ENCODE data around the gene DSCAM.

Gene DSCAM

GRCh38 chr21:40671716-40672115, 175.2 kb downstream of the DSCAM start:
- H3K36me3 ChIP-seq (ENCODE audit: insufficient read depth, low read length): no peaks in the 10 kb centered on the region
- no peak overlapping the region for H3K9ac ChIP-seq (ENCODE audit: low read length)
- no peaks in the 10 kb centered on the region for H3K4me1 ChIP-seq (ENCODE audit: insufficient read depth, low read length, severe bottlenecking)
- H3K9me2 ChIP-seq (ENCODE audit: low read depth, low read length): no peaks in the 10 kb centered on the region
- no peak overlapping the region for H2AFZ ChIP-seq (ENCODE audit: low read length)
- H3K27me3 ChIP-seq (ENCODE audit: insufficient read depth, low read length): no peaks in the 10 kb centered on the region
- no peak overlapping the region for H3K4me3 ChIP-seq (ENCODE audit: low read depth, low read length, poor library complexity, severe bottlenecking)
- no peaks in the 10 kb centered on the region for H3K9me3 ChIP-seq (ENCODE audit: low read length)
- no peaks in the 10 kb centered on the region for H3F3A ChIP-seq (ENCODE audit: insufficient read depth, low read length)
- H3K27ac ChIP-seq (ENCODE audit: low read depth, low read length, poor library complexity, severe bottlenecking): no peak overlapping the region
- no peaks in the 10 kb centered on the region for H4K20me1 ChIP-seq (ENCODE audit: insufficient read depth, low read length)
- TF ChIP-seq EZH2 (IDR thresholded peaks at IDR 0.05; ENCODE audit: borderline replicate concordance, low read length): no peak
- TF ChIP-seq CTCF (IDR thresholded peaks at IDR 0.05; ENCODE audit: low read length): no peak
- no peaks in the 10 kb centered on the region for H3K79me2 ChIP-seq (ENCODE audit: insufficient read depth, low read length)
- H3K4me2 ChIP-seq (ENCODE audit: low read length): no peak overlapping the region

- Histone ChIP-seq H3F3A (ENCODE audit: insufficient read depth, low read length) (no peaks in the 10 kb centered on the region), H2AFZ (ENCODE audit: low read length) (no peak overlapping the region), H3K79me2 (ENCODE audit: insufficient read depth, low read length) (no peaks in the 10 kb centered on the region), H4K20me1 (ENCODE audit: insufficient read depth, low read length) (no peaks in the 10 kb centered on the region), H3K9me2 (ENCODE audit: low read depth, low read length) (no peaks in the 10 kb centered on the region), H3K36me3 (ENCODE audit: insufficient read depth, low read length) (no peaks in the 10 kb centered on the region), H3K27me3 (ENCODE audit: insufficient read depth, low read length) (no peaks in the 10 kb centered on the region), H3K27ac (ENCODE audit: low read depth, low read length, poor library complexity, severe bottlenecking) (no peak overlapping the region), H3K4me3 (ENCODE audit: low read depth, low read length, poor library complexity, severe bottlenecking) (no peak overlapping the region), H3K9ac (ENCODE audit: low read length) (no peak overlapping the region), H3K4me1 (ENCODE audit: insufficient read depth, low read length, severe bottlenecking) (no peaks in the 10 kb centered on the region), H3K4me2 (ENCODE audit: low read length) (no peak overlapping the region), H3K9me3 (ENCODE audit: low read length) (no peaks in the 10 kb centered on the region)
- TF ChIP-seq CTCF (IDR thresholded peaks at IDR 0.05; ENCODE audit: low read length): no peak
- TF ChIP-seq EZH2 (IDR thresholded peaks at IDR 0.05; ENCODE audit: borderline replicate concordance, low read length): no peak
These were observed 178.2 kb downstream of the DSCAM start for GRCh38 chr21:40668555-40669275.

GRCh38 chr21:40667967-40668366, 179.0 kb downstream of the DSCAM start:
- Histone ChIP-seq H3K9me2 (ENCODE audit: low read depth, low read length) (no peaks in the 10 kb centered on the region), H2AFZ (ENCODE audit: low read length) (no peak overlapping the region), H3K4me2 (ENCODE audit: low read length) (no peak overlapping the region), H3K79me2 (ENCODE audit: insufficient read depth, low read length) (no peaks in the 10 kb centered on the region), H3F3A (ENCODE audit: insufficient read depth, low read length) (no peaks in the 10 kb centered on the region), H3K36me3 (ENCODE audit: insufficient read depth, low read length) (no peaks in the 10 kb centered on the region), H4K20me1 (ENCODE audit: insufficient read depth, low read length) (no peaks in the 10 kb centered on the region), H3K9me3 (ENCODE audit: low read length) (no peaks in the 10 kb centered on the region), H3K27ac (ENCODE audit: low read depth, low read length, poor library complexity, severe bottlenecking) (no peak overlapping the region), H3K4me1 (ENCODE audit: insufficient read depth, low read length, severe bottlenecking) (no peaks in the 10 kb centered on the region), H3K27me3 (ENCODE audit: insufficient read depth, low read length) (no peaks in the 10 kb centered on the region), H3K9ac (ENCODE audit: low read length) (no peak overlapping the region), H3K4me3 (ENCODE audit: low read depth, low read length, poor library complexity, severe bottlenecking) (no peak overlapping the region)
- TF ChIP-seq CTCF (IDR thresholded peaks at IDR 0.05; ENCODE audit: low read length) (no peak), EZH2 (IDR thresholded peaks at IDR 0.05; ENCODE audit: borderline replicate concordance, low read length) (no peak)

Data from OCI-LY1 (cell line).